Chondrocyte (in vitro differentiated cells): ENCODE measurements around the gene KRTAP22-1. TPM values are rescaled to one million over a fixed set of nuclear protein-coding genes. Genes with fewer than 3 reads are reported as not detected.

Experiments used
- DNase-seq: peaks from one replicate; pipeline ENCODE4 v3.0.0; 2021; ENCODE audit warnings: mixed read lengths, low spot score
- H3K27ac Mint-ChIP-seq: one replicate; pipeline ENCODE4 v1.8.0; 2021; ENCODE audit warnings: mild to moderate bottlenecking, moderate library complexity, mixed read lengths; ENCODE audit not compliant: unreplicated experiment
- H3K27me3 Mint-ChIP-seq: 2 replicates; pipeline ENCODE4 v1.8.0; 2021; ENCODE audit warnings: low read depth, mixed read lengths
- H3K36me3 Mint-ChIP-seq: 2 replicates; pipeline ENCODE4 v1.8.0; 2021; ENCODE audit warnings: low read depth, mixed read lengths
- H3K4me1 Mint-ChIP-seq: 2 replicates; pipeline ENCODE4 v1.8.0; 2021; ENCODE audit warnings: low read depth, mild to moderate bottlenecking, mixed read lengths
- H3K4me3 Mint-ChIP-seq: one replicate; pipeline ENCODE4 v1.8.0; 2021; ENCODE audit warnings: mild to moderate bottlenecking, moderate library complexity, mixed read lengths; ENCODE audit not compliant: unreplicated experiment
- H3K9me3 Mint-ChIP-seq: 2 replicates; pipeline ENCODE4 v1.8.0; 2021; ENCODE audit warnings: low read depth, mixed read lengths
- CTCF ChIP-seq: fragments of 200-600 bp; sonication (generic); IDR thresholded peaks from 2 replicates; pipeline ENCODE4 v1.5.0; 2021; ENCODE audit warnings: antibody characterized with exemption, mild to moderate bottlenecking, moderate library complexity
- total RNA-seq: library from RNA; stranded (reverse); gene quantifications from 3 replicates; pipeline ENCODE4 v1.2.1, GENCODE V29; 2021

KRTAP22-1 gene
- total RNA-seq, 1 donor from 2014 or later, result not detected

GRCh38 chr21:30580132-30580531, 20.8 kb upstream of the KRTAP22-1 start:
- no peaks in the 10 kb centered on the region for H3K27me3 Mint-ChIP-seq
- no peak for DNase-seq
- no peaks in the 10 kb centered on the region for H3K4me1 Mint-ChIP-seq
- no peak overlapping the region for H3K27ac Mint-ChIP-seq
- no peaks in the 10 kb centered on the region for H3K36me3 Mint-ChIP-seq
- no peak overlapping the region for H3K4me3 Mint-ChIP-seq
- TF ChIP-seq CTCF, result no peak
- peaks cover 17% of the 10 kb centered on the region for H3K9me3 Mint-ChIP-seq

- DNase-seq, result no peak
- Mint-ChIP-seq H3K4me1 (no peaks in the 10 kb centered on the region), H3K27ac (no peak overlapping the region), H3K4me3 (no peak overlapping the region), H3K27me3 (no peaks in the 10 kb centered on the region), H3K9me3 (peaks cover 23% of the 10 kb centered on the region), H3K36me3 (no peaks in the 10 kb centered on the region)
- TF ChIP-seq CTCF, result no peak
Measured at GRCh38 chr21:30582870-30583269, 18.0 kb upstream of the KRTAP22-1 start.

- Mint-ChIP-seq H3K27ac (no peak within 1 kb of the TSS), H3K9me3 (peaks cover 6% of the 10 kb centered on the region), H3K27me3 (no peaks in the 10 kb centered on the region), H3K36me3 (no peaks in the 10 kb centered on the region), H3K4me3 (no peak within 1 kb of the TSS), H3K4me1 (no peaks in the 10 kb centered on the region)
- TF ChIP-seq CTCF, result no peak
- no peak for DNase-seq
Measured at GRCh38 chr21:30590297-30590696, 10.6 kb upstream of the KRTAP22-1 start, which contains the start of gene KRTAP22-2. TSS of gene KRTAP22-2 (minus strand) at chr21:30590397.

- DNase-seq, result no peak
- no peaks in the 10 kb centered on the region for H3K9me3 Mint-ChIP-seq
- H3K36me3 Mint-ChIP-seq, result no peaks in the 10 kb centered on the region
- no peak for TF ChIP-seq CTCF
- no peak within 1 kb of the TSS for H3K4me3 Mint-ChIP-seq
- H3K27me3 Mint-ChIP-seq, result no peaks in the 10 kb centered on the region
- H3K4me1 Mint-ChIP-seq, result no peaks in the 10 kb centered on the region
- H3K27ac Mint-ChIP-seq, result no peak within 1 kb of the TSS
Measured at GRCh38 chr21:30592140-30592539, 8.7 kb upstream of the KRTAP22-1 start, which contains the start of gene KRTAP6-3. TSS of gene KRTAP6-3 (plus strand) at chr21:30592440. CDS start at chr21:30592446, 6 bp downstream.

- no peak within 1 kb of the TSS for H3K27ac Mint-ChIP-seq
- no peaks in the 10 kb centered on the region for H3K36me3 Mint-ChIP-seq
- no peak for TF ChIP-seq CTCF
- no peaks in the 10 kb centered on the region for H3K27me3 Mint-ChIP-seq
- DNase-seq, result no peak
- no peaks in the 10 kb centered on the region for H3K4me1 Mint-ChIP-seq
- no peak within 1 kb of the TSS for H3K4me3 Mint-ChIP-seq
- H3K9me3 Mint-ChIP-seq, result peaks cover 14% of the 10 kb centered on the region
Measured at GRCh38 chr21:30598802-30599201, 2.1 kb upstream of the KRTAP22-1 start, which contains the start of gene KRTAP6-2. TSS of gene KRTAP6-2 (minus strand) at chr21:30598902. CDS start at chr21:30598874, 28 bp downstream.
